Hepatocyte (in vitro differentiated cells): ENCODE results near the gene RSL1D1.

Experiments used
- EZH2phosphoT487 ChIP-seq: fragments of 200-600 bp; sonication (generic); IDR thresholded peaks from one replicate; pipeline ENCODE4 v1.6.1; 2018; ENCODE audit warnings: antibody characterized with exemption, mild to moderate bottlenecking, low read depth, moderate library complexity; ENCODE audit not compliant: unreplicated experiment, severe bottlenecking
- TF ChIP-seq, protein P1 (sequence below): fragments of 200-600 bp; sonication (generic); IDR thresholded peaks from 2 replicates; pipeline ENCODE4 v1.5.1; 2016; ENCODE audit warnings: antibody characterized with exemption, mild to moderate bottlenecking; ENCODE audit not compliant: poor library complexity

DNA sequence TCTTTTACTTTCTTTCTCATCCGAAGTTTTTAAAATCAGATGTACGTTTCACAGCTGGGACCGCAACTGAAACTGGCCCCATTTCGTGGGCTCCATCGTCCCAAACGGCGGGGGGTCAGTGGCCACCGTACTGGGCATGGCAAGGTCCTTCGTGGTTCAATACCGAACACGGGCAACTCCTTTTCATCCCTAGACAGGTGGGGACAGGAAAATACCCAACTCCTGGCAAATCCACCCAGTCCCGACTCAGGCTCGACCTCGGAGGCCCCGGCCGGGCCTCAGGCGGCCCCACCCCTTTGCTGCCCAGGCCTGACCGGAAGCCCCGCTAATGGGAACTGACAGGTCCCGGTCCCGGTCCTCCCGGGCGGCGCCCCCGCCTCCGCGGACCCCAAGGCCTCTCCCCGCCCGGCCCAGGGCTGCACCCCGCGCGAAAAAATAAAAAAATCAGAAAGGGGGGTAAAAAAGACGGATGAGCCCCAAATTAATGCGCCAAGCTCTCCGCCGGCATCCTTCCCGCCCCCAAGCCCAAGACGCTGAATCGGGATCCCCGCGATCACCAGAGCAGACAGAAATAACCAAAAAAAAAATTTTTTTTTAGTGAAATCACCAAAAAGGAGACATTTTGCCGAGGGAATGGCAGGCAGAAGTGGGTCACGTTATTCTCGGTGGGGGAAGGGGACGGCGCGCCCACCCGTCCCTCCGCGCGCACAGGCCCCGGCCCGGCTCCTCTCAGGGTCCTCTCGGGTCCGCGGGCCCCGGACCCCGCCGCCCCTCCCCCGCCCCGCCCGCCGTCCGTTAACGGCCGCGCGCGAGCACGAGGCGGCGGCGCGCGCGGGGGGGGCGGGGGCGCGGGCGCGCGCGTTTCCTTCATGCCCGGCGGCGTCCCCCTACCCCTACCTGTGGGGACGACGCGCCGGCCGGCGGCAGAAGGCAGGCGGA lies 54.8 kb downstream of the RSL1D1 start:
- TF ChIP-seq, protein P1, sequence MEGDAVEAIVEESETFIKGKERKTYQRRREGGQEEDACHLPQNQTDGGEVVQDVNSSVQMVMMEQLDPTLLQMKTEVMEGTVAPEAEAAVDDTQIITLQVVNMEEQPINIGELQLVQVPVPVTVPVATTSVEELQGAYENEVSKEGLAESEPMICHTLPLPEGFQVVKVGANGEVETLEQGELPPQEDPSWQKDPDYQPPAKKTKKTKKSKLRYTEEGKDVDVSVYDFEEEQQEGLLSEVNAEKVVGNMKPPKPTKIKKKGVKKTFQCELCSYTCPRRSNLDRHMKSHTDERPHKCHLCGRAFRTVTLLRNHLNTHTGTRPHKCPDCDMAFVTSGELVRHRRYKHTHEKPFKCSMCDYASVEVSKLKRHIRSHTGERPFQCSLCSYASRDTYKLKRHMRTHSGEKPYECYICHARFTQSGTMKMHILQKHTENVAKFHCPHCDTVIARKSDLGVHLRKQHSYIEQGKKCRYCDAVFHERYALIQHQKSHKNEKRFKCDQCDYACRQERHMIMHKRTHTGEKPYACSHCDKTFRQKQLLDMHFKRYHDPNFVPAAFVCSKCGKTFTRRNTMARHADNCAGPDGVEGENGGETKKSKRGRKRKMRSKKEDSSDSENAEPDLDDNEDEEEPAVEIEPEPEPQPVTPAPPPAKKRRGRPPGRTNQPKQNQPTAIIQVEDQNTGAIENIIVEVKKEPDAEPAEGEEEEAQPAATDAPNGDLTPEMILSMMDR = no peak
- TF ChIP-seq EZH2phosphoT487 = no peak
